SW480 (cell line): ENCODE data around the gene CDYL.
"Not testable (repeated sequence)": the region's sequence is repeated elsewhere in the genome, so short reads cannot be mapped to it uniquely, and the experiment has no call there.

Source experiments
- DNase-seq: peaks from one replicate; pipeline ENCODE4 v3.0.0-alpha.2; 2016; ENCODE audit warnings: low spot score

CDYL gene

GRCh38 chr6:4804095-4804494, 27.9 kb downstream of the CDYL start:
- DNase-seq, result no peak

GRCh38 chr6:4805553-4806336, 29.5 kb downstream of the CDYL start:
- DNase-seq, result peak; percentile 46

- no peak for DNase-seq
Observed at GRCh38 chr6:4806337-4806725, 30.1 kb downstream of the CDYL start.

- no peak for DNase-seq
Observed at GRCh38 chr6:4806791-4807190, 30.6 kb downstream of the CDYL start.

DNA sequence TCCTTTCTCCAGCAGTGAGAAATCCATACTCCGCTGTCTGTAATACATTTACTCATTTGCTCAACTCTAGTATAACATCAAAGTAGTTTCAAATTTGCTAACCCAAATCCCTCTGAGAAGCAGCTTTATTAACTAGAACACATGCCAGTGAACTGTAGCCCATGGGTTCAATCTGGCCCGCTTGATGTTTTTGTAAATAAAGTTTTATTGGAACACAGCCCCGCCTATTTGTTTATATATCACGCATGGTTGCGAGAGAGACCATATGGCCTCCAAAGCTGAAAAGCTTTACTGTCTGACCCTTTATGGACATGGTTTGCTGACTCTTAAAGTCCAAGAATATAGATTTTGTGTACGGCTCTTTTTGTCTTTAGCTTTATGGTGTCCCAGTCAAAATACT, 32.2 kb downstream of the CDYL start:
- DNase-seq, result no peak

- DNase-seq, result no peak
Observed at GRCh38 chr6:4809999-4810918, 34.1 kb downstream of the CDYL start.

DNA sequence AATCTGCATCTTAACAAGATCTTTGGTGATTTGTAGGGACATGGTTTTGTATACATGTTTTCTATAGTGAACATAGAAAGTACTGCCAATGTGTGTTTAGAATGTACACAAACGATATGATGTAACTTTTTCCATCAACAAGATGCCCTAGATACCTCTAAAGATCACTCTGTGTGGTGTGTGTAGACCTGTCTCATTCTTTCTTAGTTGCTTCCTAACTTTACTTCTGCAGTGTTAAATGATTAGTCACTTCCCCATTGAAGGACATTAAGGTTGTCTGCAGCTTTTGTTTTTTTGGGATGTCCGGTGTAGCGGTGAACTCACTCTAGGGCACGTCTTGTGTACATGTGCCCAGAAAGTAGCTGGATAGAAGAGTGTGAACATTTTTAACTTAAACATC, 35.9 kb downstream of the CDYL start:
- no peak for DNase-seq

DNA sequence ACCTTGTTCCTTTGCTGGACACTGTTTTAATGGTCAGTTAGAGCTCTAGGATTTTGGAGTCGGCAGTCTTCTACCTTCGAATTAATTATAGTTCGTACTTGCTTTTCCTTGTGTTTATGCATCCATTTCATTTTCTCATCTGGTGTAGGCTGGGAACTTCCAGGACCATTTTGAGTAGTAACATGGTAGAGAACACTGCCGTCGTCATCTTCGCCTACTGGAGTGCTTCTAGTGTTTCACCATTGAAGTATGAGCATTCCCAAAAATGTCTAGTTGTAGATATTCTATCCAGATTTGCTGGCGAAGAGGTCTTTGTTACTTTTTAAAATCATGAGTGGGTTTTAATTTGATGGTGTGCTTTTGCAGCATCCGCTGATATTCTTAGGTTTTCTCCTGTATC, 36.9 kb downstream of the CDYL start:
- no peak for DNase-seq

GRCh38 chr6:4814212-4814611, 38.0 kb downstream of the CDYL start:
- DNase-seq, result no peak

GRCh38 chr6:4814987-4815386, 38.8 kb downstream of the CDYL start:
- DNase-seq, result no peak

- no peak for DNase-seq
Observed at GRCh38 chr6:4815584-4815983, 39.4 kb downstream of the CDYL start.

DNA sequence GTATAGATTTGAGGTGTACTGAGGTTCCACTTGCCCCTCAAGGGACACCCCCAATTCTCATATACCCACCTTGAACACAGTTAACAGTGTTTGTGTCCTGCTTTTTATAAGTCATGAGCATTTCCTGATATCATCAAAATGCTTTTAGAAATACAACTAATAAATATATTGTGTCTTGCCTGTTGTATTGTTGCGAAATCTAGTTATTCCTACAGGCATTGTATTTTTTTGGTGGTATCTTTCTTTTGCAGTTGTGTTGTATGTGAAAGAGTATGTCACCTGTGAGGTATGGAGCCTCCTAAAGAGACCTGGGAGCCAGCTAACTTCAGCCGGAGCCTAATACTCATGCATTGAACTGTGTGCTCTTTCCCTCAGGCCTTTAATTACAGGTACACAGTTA, 40.7 kb downstream of the CDYL start:
- DNase-seq, result no peak

DNA sequence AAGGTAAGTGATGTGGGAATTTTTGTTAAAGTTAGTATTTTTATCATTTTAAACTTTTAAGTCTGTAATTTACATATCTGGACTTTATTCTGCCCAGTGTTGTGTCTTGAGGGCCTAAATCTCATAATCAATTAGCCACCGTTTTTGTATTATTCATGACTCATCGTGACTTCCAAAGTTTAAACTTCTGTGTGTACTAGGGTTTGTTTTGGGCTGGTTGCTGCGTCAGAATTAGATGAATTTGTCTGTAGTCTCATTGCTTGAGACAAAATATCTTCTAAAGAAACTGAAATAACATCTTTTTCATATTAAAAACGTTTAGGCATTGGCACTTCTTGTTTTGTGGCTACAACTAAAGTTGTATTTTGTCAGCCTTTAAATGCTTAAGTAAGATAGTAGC, 41.3 kb downstream of the CDYL start:
- DNase-seq, result no peak

GRCh38 chr6:4818272-4818938, 42.2 kb downstream of the CDYL start:
- DNase-seq, result no peak

DNA sequence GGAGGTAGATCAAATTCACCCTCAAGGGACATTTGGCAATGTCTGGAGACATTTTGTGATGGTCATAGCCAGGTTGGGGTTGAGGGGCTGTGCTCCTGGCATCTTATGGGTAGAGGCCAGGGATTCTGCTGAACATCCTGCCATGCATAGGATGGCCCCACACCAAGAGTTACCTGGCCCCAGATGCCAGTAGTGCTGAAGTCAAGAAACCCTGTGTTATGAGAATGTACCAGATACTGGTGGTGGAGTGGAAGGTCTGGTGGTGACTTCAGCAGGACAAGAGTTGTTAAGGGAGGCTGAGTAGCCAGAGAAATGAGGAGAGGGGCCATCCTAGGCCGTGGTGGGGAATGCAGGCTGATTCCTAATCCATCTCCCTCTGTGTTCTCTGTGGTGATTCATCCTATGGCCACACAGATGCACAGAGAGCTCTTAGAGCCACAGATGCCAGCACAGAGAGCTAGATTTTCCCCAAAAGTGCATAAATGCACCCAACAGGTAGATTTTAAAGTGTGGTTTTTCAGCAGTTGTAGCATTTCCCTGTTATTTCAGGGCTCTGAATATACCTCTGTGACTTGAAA, 43.6 kb downstream of the CDYL start:
- no peak for DNase-seq

- no peak for DNase-seq
Observed at GRCh38 chr6:4820704-4821276, 44.6 kb downstream of the CDYL start.

GRCh38 chr6:4822476-4822875, 46.3 kb downstream of the CDYL start:
- DNase-seq, result no peak

- DNase-seq, result no peak
Observed at GRCh38 chr6:4828187-4828698, 52.0 kb downstream of the CDYL start.

- DNase-seq, result no peak
Observed at GRCh38 chr6:4829089-4829488, 52.9 kb downstream of the CDYL start.

GRCh38 chr6:4835540-4835939, 59.3 kb downstream of the CDYL start:
- not testable (repeated sequence) for DNase-seq

GRCh38 chr6:4840169-4840568, 64.0 kb downstream of the CDYL start:
- no peak for DNase-seq

- DNase-seq, result no peak
Observed at GRCh38 chr6:4844108-4844507, 67.9 kb downstream of the CDYL start.
